ENCODE measurements around the gene P2RX1. TPM values are rescaled to one million over a fixed set of nuclear protein-coding genes. Genes with fewer than 3 reads are reported as not detected.

Gene P2RX1
- total and polyA plus RNA-seq, 2 of the 4 experiments (the other 2 are of a cell fraction), result not detected

DNA sequence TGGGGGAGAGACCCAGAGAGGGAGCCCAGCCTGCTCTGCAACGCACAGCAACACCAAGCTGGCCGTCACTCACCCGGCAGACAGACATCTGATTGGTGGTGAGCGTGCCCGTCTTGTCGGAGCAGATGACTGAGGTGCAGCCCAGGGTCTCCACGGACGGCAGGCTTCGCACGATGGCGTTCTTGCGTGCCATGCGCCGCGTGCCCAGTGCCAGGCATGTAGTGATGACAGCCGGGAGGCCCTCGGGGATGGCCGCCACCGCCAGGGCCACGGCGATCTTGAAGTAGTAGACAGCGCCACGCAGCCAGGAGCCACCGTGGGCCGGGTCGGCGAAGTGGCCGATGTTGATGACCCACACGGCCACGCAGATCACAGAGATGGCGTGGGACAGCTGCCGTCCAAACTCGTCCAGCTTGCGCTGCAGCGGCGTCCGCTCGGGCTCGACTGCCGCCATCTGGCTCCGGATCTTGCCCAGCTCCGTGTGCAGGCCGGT is 31.1 kb upstream of the P2RX1 start:
- H2AFZ ChIP-seq (replicated peaks; ENCODE audit: low read length, poor library complexity), result peak overlapping the region; percentile 21
- WGBS, 2 experiments (ENCODE audit: extremely low coverage in 2 of 2, insufficient read length in 1 of 2), result 93% methylated on average over 32 of the region's 43 CpGs; no CpG with 5 or more reads in 1 of the 2 experiments
- H3K9ac ChIP-seq (ENCODE audit: low read depth, low read length), result no peak overlapping the region
- H4K20me1 ChIP-seq (ENCODE audit: insufficient read depth, low read length), result no peaks in the 10 kb centered on the region
- no peak overlapping the region for H4K5ac ChIP-seq (ENCODE audit: low read depth, low read length)
- no peak overlapping the region for H3K18ac ChIP-seq (ENCODE audit: low read depth, low read length)
- DNase-seq (no peak), ATAC-seq (ENCODE audit: low read depth) (no peak)
- TF ChIP-seq, protein P1, sequence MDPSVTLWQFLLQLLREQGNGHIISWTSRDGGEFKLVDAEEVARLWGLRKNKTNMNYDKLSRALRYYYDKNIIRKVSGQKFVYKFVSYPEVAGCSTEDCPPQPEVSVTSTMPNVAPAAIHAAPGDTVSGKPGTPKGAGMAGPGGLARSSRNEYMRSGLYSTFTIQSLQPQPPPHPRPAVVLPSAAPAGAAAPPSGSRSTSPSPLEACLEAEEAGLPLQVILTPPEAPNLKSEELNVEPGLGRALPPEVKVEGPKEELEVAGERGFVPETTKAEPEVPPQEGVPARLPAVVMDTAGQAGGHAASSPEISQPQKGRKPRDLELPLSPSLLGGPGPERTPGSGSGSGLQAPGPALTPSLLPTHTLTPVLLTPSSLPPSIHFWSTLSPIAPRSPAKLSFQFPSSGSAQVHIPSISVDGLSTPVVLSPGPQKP (IDR thresholded peaks at IDR 0.05; ENCODE audit: borderline replicate concordance, low read depth, low read length), result no peak
- TF ChIP-seq NFE2L2 (IDR thresholded peaks at IDR 0.05; ENCODE audit: low read depth, low read length) (no peak), RFX5 (IDR thresholded peaks at IDR 0.05; ENCODE audit: low read depth, low read length) (no peak), BHLHE40 (IDR thresholded peaks at IDR 0.05; ENCODE audit: low read depth, low read length) (no peak), POLR2A (IDR thresholded peaks at IDR 0.05; ENCODE audit: low read depth, low read length) (no peak), MAFK (IDR thresholded peaks at IDR 0.05; ENCODE audit: low read depth, low read length) (no peak)
- no peak overlapping the region for H3K4ac ChIP-seq (ENCODE audit: low read depth, low read length)
- peak overlapping the region; percentile 28 for H2AK9ac ChIP-seq (replicated peaks; ENCODE audit: low read depth, low read length, poor library complexity)
- no peak overlapping the region for H3K4me2 ChIP-seq (ENCODE audit: low read depth, low read length)
- no peak overlapping the region for H3K27ac ChIP-seq (ENCODE audit: insufficient read depth, low read length)
- H2BK15ac ChIP-seq (ENCODE audit: low read depth, low read length), result no peak overlapping the region
- no TSS peak for BruUV-seq (replicated peaks)
- H3K14ac ChIP-seq (replicated peaks; ENCODE audit: low read depth, low read length), result no peak overlapping the region
- H3K4me1 ChIP-seq (ENCODE audit: control insufficient read depth, insufficient read depth, low read length), result no peaks in the 10 kb centered on the region
- no peak overlapping the region for H3K4me3 ChIP-seq (ENCODE audit: insufficient read depth, low read depth, low read length)
- H4K91ac ChIP-seq (ENCODE audit: insufficient read depth, low read depth, low read length), result no peak overlapping the region
- H2BK5ac ChIP-seq (ENCODE audit: low read depth, low read length, poor library complexity, severe bottlenecking), result no peak overlapping the region
- no peak overlapping the region for H2BK20ac ChIP-seq (ENCODE audit: low read depth, low read length)
- ChIA-PET POLR2A (ENCODE audit: unreplicated experiment) (no interaction called here), CTCF (no interaction called here)
- dilution Hi-C loops (cut with HindIII; ENCODE audit: low sequenced_read_pairs, unreplicated experiment) (no loop called here), intact Hi-C loops (cut with micrococcal nuclease) (no loop called here), in situ Hi-C loops (cut with MboI; ENCODE audit: low sequenced_read_pairs) (no loop called here)
- no peak overlapping the region for H4K8ac ChIP-seq (ENCODE audit: low read depth in 2 of 2, low read length in 2 of 2)
- H3K79me1 ChIP-seq (ENCODE audit: low read depth in 1 of 2, low read length in 2 of 2), result no peaks in the 10 kb centered on the region
- H3K9me1 ChIP-seq (ENCODE audit: insufficient read depth, low read length), result no peaks in the 10 kb centered on the region
- H3K23ac ChIP-seq (ENCODE audit: low read depth, low read length), result no peak overlapping the region
- no peak overlapping the region for H2BK120ac ChIP-seq (ENCODE audit: low read depth, low read length)
- no peaks in the 10 kb centered on the region; the same call in 1 of the 2 replicates for H3K27me3 ChIP-seq (ENCODE audit: control insufficient read depth, insufficient read depth, low read length)
- no peaks in the 10 kb centered on the region for H3K36me3 ChIP-seq (ENCODE audit: control insufficient read depth, insufficient read depth, low read length)
- H2AK5ac ChIP-seq (ENCODE audit: low read depth, low read length), result no peak overlapping the region
- no peak overlapping the region for H3K56ac ChIP-seq (ENCODE audit: extremely low read depth, insufficient read depth, low read length)
- no peaks in the 10 kb centered on the region for H3K9me3 ChIP-seq (ENCODE audit: control insufficient read depth, insufficient read depth, low read length)
